Left lung (tissue), 10 donors: Measurements from ENCODE around the gene PIAS2. TPM values are rescaled to one million over a fixed set of nuclear protein-coding genes. Genes with fewer than 3 reads are reported as not detected.

Source experiments
- ATAC-seq: fragments of 200-7000 bp; cut with Tn5 transposase; one replicate; pipeline ENCODE4 v1.9.1; 2020; ENCODE audit warnings: moderate library complexity
- DNase-seq, 4 donors: peaks; one replicate each; pipeline ENCODE4 v3.0.0-alpha.2; 2013 to 2020
- H3K27ac ChIP-seq, 2 donors: fragments of 200-600 bp; sonication (generic) in 1 of 2; one replicate each; pipeline versions ENCODE4 v1.5.0 to v1.8.0; 2020 to 2021
- H3K27me3 ChIP-seq, 2 donors: fragments of 200-600 bp; sonication (generic) in 1 of 2; one replicate each; pipeline versions ENCODE4 v1.5.0 to v1.8.0; 2020 to 2021
- H3K36me3 ChIP-seq, 2 donors: fragments of 200-600 bp; sonication (generic) in 1 of 2; one replicate each; pipeline versions ENCODE4 v1.5.0 to v1.8.0; 2020 to 2021
- H3K4me1 ChIP-seq, 2 donors: fragments of 200-600 bp; one replicate each; pipeline ENCODE4 v1.8.0; 2021
- H3K4me3 ChIP-seq, 2 donors: fragments of 200-600 bp; sonication (generic) in 1 of 2; one replicate each; pipeline versions ENCODE4 v1.5.0 to v1.8.0; 2020 to 2021; ENCODE audit warnings: mild to moderate bottlenecking in 1 of 2
- H3K9me3 ChIP-seq, 2 donors: fragments of 200-600 bp; sonication (generic) in 1 of 2; one replicate each; pipeline versions ENCODE4 v1.5.0 to v1.8.0; 2020 to 2021
- intact Hi-C, 2 donors: fragments of 100-400 bp; cut with DNase I; formaldehyde crosslinking; loops; one replicate each; pipeline versions ENCODE4 v1.11.2 to v1.14.2; 2022
- polyA plus RNA-seq, 6 donors: library from polyadenylated mRNA; unstranded; fragments of 120-200 nt; gene quantifications; one replicate each; pipeline ENCODE4 v1.2.1, GENCODE V29; 2013; ENCODE audit not compliant: insufficient read length in 6 of 6
- total RNA-seq, 2 donors: library from RNA; stranded (reverse); fragmentation: NEBNext Ultra II Directional; extraction: Animal tissue kit (Norgen Biotek cat#: 25700); gene quantifications; one replicate each; pipeline ENCODE4 v1.2.1, GENCODE V29; 2021
- TF ChIP-seq, protein P1 (sequence below), 2 donors: fragments of 200-600 bp; sonication (generic) in 1 of 2; IDR thresholded peaks; one replicate each; pipeline versions ENCODE4 v1.5.0 to v1.8.0; 2021; ENCODE audit warnings: antibody characterized with exemption in 2 of 2
- donor health status: DM: no; HTN: yes; CAD: no.
- donor health status: DM: no; HTN: no; CAD: no.

The PIAS2 gene
- total and polyA plus RNA-seq, 8 donors, result 20.0 to 31.3 (median 22.1) TPM

DNA sequence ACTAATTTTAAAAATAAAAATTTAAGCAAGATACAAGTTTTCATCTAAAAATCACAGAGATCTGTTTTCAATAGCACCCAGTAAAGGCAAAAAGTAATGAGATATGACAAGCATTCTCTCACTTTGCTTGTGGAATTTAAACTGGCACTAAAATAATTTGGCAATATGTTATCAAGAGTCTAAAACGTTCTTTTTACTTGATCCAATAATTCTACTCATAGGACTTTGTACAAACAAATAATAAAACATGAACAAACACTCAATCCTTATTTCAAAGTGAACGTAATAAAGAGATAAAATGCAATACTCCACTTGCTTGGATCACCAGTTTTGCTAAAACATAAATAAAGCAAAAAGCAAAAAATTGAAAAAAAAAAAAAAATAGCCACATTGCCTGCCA, 30.4 kb downstream of the PIAS2 start:
- ATAC-seq, result no peak
- Histone ChIP-seq H3K4me1 (no peaks in the 10 kb centered on the region), H3K27ac (no peak overlapping the region), H3K9me3 (peaks cover 0 to 23% of the 10 kb centered on the region in 2 donors), H3K36me3 (peaks cover 0 to 30% of the 10 kb centered on the region in 2 donors), H3K4me3 (no peak overlapping the region), H3K27me3 (no peaks in the 10 kb centered on the region)
- DNase-seq, result no peak
- intact Hi-C loops, result no loop called here
- TF ChIP-seq, protein P1, sequence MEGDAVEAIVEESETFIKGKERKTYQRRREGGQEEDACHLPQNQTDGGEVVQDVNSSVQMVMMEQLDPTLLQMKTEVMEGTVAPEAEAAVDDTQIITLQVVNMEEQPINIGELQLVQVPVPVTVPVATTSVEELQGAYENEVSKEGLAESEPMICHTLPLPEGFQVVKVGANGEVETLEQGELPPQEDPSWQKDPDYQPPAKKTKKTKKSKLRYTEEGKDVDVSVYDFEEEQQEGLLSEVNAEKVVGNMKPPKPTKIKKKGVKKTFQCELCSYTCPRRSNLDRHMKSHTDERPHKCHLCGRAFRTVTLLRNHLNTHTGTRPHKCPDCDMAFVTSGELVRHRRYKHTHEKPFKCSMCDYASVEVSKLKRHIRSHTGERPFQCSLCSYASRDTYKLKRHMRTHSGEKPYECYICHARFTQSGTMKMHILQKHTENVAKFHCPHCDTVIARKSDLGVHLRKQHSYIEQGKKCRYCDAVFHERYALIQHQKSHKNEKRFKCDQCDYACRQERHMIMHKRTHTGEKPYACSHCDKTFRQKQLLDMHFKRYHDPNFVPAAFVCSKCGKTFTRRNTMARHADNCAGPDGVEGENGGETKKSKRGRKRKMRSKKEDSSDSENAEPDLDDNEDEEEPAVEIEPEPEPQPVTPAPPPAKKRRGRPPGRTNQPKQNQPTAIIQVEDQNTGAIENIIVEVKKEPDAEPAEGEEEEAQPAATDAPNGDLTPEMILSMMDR (IDR thresholded peaks at IDR 0.05), result no peak

DNA sequence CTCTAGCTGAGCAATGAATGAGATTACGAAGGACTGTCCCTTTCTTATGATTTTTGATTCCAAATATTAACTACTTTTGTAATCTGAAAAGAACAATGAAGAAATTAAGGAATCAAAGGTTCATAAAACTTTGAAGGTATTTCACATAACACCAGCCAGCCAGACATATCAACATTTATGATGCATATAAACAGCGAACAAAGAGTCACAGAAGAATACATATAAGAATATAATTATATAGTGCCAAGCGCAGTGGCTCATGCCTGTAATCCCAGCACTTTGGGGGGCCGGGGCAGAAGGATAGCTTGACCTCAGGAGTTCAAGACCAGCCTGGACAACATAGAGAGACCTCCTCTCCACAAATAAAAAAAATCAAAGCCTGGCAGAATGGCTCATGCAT, 34.1 kb downstream of the PIAS2 start:
- peaks cover 0 to 4% of the 10 kb centered on the region in 2 donors for H3K36me3 ChIP-seq
- no peaks in the 10 kb centered on the region for H3K27me3 ChIP-seq
- peaks cover 0 to 16% of the 10 kb centered on the region in 2 donors for H3K9me3 ChIP-seq
- intact Hi-C loops, result no loop called here
- H3K4me1 ChIP-seq, result no peaks in the 10 kb centered on the region
- DNase-seq, result no peak
- TF ChIP-seq, protein P1 (IDR thresholded peaks at IDR 0.05), result no peak
- H3K4me3 ChIP-seq, result no peak overlapping the region
- no peak for ATAC-seq
- H3K27ac ChIP-seq, result no peak overlapping the region

DNA sequence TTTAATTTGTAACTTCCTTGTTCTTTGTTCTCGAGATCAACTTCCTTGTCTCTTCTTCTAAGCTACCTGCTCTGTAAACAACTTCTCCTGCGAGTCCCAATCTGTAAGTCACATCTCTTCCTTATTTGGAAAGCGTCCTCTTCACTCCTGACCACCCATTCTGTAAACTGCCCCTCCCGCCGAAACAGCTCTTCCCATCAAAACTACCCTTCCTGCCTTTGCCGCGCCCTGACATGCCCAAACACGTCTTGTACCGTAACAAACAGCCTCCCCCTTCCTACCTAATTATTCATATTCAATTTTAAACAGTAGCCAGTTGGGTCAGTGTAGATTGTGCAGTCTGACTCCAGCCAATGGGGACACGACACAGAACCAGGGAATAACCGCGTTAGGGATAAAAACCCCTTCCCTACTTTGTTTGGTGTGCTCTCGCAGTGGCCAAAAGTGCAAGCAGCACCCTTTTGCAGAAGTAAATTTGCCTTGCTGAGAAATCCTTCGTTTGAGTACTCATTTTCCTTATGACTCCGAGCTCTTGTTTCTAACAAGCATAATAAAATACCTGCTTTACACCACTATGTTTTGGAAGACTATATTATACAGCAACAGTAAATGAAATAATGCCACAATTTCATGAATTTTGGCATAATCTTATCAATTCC, 39.8 kb downstream of the PIAS2 start:
- intact Hi-C loops, result no loop called here
- H3K4me3 ChIP-seq, result no peak overlapping the region
- peaks cover 0 to 8% of the 10 kb centered on the region in 2 donors for H3K36me3 ChIP-seq
- H3K4me1 ChIP-seq, result peaks cover 0 to 2% of the 10 kb centered on the region in 2 donors
- DNase-seq, result no peak
- peaks cover 0 to 37% of the 10 kb centered on the region in 2 donors for H3K9me3 ChIP-seq
- TF ChIP-seq, protein P1 (IDR thresholded peaks at IDR 0.05), result no peak
- ATAC-seq, result no peak
- H3K27me3 ChIP-seq, result no peaks in the 10 kb centered on the region
- H3K27ac ChIP-seq, result no peak overlapping the region

DNA sequence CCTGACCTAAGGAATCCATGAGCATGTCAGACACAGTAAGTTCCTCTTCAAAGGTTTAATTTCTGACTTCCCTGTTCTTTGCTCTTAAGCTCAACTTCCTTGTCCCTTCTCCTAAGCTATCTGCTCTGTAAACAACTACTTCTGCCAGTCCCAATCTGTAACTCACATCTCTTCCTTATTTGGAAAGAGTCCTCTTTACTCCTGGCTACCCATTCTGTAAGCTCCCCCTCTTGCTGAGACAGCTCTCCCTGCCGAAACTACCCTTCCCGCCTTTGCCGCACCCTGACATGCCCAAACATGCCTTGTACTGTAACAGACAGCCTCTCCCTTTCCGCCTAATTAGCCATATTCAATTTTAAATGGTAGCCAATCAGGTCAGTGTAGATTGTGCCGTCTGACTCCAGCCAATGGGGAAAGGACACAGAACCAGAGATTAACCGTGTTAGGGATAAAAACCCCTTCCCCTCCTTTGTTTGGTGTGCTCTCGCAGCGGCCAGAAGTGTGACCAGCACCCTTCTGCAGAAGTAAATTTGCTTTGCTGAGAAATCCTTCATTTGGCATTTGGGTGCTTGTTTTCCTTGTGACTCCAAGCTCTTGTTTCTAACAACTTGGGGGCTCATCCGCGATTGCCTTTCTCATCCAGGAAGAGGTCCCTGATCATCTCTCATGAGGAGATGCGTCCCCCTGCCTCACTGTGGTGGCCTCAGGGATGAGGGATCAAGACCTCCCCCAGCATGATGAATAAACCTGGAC, 49.0 kb downstream of the PIAS2 start:
- ATAC-seq, result no peak
- TF ChIP-seq, protein P1 (IDR thresholded peaks at IDR 0.05), result no peak
- no peak overlapping the region for H3K27ac ChIP-seq
- intact Hi-C loops, result no loop called here
- H3K9me3 ChIP-seq, result peaks cover 0 to 24% of the 10 kb centered on the region in 2 donors
- no peak overlapping the region for H3K4me3 ChIP-seq
- DNase-seq, result no peak
- no peaks in the 10 kb centered on the region for H3K4me1 ChIP-seq
- H3K36me3 ChIP-seq, result peaks cover 0 to 18% of the 10 kb centered on the region in 2 donors
- no peaks in the 10 kb centered on the region for H3K27me3 ChIP-seq

DNA sequence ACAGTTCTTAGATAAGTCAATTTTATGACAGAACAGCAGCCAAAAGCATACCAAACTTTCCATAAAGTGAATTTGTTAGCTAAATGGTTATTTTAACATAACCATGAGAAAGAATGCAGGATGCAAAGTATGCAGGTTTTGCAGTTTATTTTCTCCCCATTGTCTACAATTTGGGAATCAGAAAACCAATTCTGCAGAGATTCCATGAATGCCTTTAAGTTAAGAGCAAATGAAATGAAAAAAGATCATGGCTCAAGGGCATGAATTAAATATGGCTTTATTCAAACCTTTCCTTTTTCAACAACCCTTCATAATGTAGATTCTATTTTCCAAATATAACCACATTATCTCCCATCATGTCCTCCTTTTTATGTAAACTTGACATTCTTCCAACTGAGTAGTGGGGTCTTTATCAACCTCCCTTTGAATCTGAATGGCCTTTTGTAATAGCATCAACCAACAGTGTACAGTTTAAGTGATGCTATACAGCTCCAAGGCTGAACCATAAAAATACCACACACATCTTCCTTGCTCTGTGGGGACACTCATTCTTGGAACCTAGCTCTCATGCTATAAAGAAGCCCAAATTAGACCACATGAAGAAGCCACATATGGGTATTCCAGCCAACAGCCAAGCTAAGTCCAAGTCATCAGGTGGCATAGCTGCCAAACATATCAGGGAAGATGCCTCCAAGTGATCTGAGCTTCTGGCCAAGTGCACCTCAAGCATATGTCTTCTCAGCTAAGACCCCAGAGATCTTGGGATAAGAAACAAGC, 49.8 kb downstream of the PIAS2 start:
- TF ChIP-seq, protein P1 (IDR thresholded peaks at IDR 0.05), result no peak
- H3K9me3 ChIP-seq, result peaks cover 0 to 24% of the 10 kb centered on the region in 2 donors
- no peak overlapping the region for H3K27ac ChIP-seq
- peaks cover 0 to 26% of the 10 kb centered on the region in 2 donors for H3K36me3 ChIP-seq
- DNase-seq, result no peak
- H3K4me1 ChIP-seq, result no peaks in the 10 kb centered on the region
- intact Hi-C loops, result no loop called here
- no peak for ATAC-seq
- H3K4me3 ChIP-seq, result no peak overlapping the region
- no peaks in the 10 kb centered on the region for H3K27me3 ChIP-seq
